ENCODE data around the gene C1R. TPM values are rescaled to one million over a fixed set of nuclear protein-coding genes. Genes with fewer than 3 reads are reported as not detected.
"Not testable (repeated sequence)": the region's sequence is repeated elsewhere in the genome, so short reads cannot be mapped to it uniquely, and the experiment has no call there.

The C1R gene
- polyA plus RNA-seq, 3 donors: 36.0 to 50.6 (median 45.8) TPM

DNA sequence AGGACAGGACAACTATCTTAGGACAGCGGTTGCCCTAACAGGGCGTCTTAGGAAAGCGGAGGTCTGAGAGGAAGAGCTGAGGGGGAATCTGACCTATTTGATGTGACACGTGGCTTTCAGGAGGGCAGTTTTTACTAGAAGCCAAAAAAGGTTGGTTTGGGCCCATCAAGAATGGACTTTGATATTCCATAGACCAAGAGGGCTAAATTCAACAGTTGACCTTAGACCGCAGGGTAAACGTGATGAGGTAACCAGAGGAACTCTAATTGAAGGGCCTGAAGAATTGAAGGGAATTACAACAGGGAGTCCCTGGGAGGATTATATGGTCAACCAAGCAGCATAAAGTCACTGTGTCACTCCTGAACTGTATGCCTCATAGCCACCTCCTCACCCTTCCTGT, 20.2 kb downstream of the C1R start:
- no peak for DNase-seq (ENCODE audit: low read depth in 3 of 3, low spot score in 2 of 3)

- DNase-seq (ENCODE audit: low read depth in 3 of 3, low spot score in 2 of 3): no peak
Measured at GRCh38 chr12:7069386-7069785, 22.9 kb downstream of the C1R start.

GRCh38 chr12:7068994-7069346, 23.3 kb downstream of the C1R start:
- DNase-seq (ENCODE audit: low read depth in 3 of 3, low spot score in 2 of 3): no peak

DNA sequence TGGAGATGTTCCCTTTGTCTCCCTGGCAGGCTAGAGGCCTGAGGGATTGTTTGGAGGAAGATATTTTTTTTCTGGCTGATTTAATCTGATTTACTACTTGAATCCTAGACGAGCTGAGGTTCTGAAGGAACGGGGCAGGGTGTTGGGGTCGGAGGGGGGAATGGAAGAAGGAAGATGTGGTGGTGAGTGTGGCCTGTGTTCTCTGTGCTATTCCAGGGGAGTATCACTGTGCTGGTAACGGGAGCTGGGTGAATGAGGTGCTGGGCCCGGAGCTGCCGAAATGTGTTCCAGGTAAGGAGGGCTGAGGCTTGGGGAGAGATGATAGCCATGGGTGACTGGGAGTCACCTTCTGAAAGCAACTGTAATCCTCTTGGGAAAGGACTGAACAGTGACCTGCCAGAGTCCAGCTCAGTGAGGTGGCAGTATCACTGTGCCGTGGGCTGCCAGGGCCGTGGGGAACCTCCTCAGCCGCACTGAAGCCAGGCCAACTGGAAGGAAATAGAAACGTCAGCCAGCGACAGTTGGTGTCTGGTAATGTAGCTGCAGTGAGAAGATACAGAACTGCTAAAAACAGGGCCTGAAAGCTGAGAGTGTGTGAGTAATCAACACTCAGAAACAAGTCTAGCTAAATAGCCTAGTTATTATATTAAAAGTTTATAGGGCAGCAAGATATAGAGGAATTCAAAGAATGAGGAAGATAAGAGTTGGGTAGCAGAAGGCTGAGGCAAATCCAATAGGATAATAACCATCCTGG, 23.8 kb downstream of the C1R start:
- no peak for DNase-seq (ENCODE audit: low read depth in 3 of 3, low spot score in 2 of 3)

- DNase-seq (ENCODE audit: low read depth in 3 of 3, low spot score in 2 of 3): no peak
Measured at GRCh38 chr12:7067096-7067495, 25.1 kb downstream of the C1R start.

DNA sequence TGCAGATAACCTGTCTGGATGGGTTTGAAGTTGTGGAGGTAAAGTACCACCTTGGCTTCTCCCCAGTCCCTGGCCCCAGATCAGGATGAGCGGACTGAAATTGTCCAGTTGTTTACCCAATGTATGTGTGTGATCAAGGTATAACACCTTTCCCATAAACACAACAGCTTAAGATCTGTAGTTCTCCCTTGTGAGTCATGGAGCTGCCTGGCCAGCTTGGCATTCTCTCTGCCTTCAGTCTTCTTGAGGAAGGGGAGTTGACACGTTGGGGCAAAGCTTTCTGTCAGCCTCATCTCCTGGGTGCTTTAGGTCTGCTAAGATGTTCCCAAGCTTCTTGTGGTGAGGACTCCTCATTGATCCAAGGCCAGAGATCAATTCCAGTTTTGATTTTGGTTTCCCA, 25.6 kb downstream of the C1R start:
- DNase-seq (ENCODE audit: low read depth in 3 of 3, low spot score in 2 of 3): no peak

- DNase-seq (ENCODE audit: low read depth in 3 of 3, low spot score in 2 of 3): no peak
Measured at GRCh38 chr12:7065073-7065623, 27.1 kb downstream of the C1R start.

DNA sequence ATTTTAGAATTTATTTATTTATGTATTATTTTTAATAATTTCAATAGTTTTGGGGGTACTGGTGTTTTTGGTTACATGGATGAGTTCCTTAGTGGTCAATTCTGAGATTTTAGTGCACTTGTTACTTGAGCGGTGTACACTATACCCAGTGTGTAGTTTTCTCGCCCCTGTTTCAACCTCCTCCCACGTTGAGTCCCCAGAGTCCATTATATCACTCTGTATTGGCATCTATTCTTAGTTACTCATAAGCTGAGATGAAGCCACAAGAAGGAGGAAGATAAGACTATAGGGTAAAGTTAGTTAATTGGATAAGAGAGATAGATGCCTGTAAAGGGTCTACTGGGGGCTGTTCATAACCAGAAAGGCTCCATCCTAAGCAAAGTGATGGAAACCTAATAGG, 27.7 kb downstream of the C1R start:
- DNase-seq (ENCODE audit: low read depth in 3 of 3, low spot score in 2 of 3): no peak

DNA sequence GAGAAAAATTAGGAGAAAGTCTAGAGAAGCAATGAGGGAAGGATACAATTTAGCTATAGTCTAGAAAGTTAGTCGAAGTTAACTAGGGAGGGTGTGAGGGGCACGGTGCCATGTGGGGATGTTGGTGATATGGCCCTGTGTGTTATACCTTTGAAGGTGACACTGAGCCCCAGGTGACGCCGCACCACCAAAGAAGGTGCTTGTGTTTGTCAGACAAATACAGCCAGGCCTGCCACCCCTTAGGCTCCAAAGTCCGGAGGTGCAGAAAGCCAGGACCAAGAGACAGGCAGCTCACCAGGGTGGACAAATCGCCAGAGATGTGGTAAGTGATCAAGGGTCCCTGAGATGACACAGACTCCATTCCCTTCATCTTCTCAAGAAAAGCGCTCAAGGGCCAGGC, 30.6 kb downstream of the C1R start:
- no peak for DNase-seq (ENCODE audit: low read depth in 3 of 3, low spot score in 2 of 3)

- DNase-seq (ENCODE audit: low read depth in 3 of 3, low spot score in 2 of 3): no peak
Measured at GRCh38 chr12:7061138-7061537, 31.1 kb downstream of the C1R start.

DNA sequence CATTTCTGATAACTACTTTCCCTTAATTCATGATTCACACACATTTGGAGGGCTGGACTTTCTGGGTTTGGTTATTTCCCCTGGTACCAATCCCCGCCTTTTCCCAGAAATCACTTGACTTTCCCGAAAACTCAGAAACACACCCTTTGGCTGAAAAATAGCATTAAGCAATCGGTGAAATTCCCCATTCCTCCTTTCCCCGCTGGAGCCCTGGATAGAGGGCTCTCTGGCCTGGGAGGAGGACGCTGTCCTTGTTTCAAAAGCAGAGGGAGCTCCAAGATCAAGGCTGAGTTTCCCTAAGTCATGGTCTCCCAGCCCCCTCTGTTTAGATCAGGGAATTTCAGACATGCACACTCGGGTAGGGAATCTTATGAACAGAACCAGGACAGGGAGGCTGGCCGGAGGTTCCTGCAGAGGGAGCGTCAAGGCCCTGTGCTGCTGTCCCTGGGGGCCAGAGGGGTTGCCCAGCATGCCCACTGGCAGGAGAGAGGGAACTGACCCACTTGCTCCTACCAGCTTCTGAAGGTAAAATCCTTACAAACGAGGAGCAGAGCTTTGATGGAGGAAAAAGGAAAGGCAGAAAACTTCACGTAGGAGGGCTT, 31.8 kb downstream of the C1R start, which contains the start of gene C1S:
Gene C1S, plus strand, starts transcription at position 366 of the 602 bp plus-strand sequence. CDS start 1,195 bp downstream, outside the sequence.
- DNase-seq (ENCODE audit: low read depth in 3 of 3, low spot score in 2 of 3): peak; percentile 65 to 75 (median 71)

- no peak for DNase-seq (ENCODE audit: low read depth in 3 of 3, low spot score in 2 of 3)
Measured at GRCh38 chr12:7059780-7060179, 32.5 kb downstream of the C1R start.

DNA sequence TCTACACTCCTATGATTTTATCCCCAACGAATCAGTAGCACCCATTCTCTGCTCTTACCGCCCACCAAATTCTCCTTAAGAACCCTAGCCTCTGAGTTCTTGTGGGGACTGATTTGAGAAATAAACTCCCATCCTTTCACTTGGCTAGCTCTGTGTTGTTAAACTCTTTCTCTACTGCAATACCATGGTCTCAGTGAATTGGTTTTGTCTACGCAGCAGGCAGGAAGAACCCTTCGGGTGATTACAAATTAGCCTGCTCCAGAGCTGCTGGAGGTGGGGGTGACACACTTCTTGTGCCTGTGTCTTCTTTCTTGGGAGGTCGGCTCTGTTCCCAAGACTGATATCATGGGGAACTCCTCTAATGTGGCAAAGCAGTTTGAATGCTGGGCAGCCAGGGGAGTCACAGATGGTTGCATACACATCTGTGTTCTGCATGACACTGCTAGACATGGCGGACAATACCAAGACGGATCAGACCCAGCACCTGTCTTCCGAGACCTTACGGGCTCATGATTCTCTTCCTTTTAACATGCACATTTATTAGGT, 33.3 kb downstream of the C1R start:
- DNase-seq (ENCODE audit: low read depth in 3 of 3, low spot score in 2 of 3): no peak

DNA sequence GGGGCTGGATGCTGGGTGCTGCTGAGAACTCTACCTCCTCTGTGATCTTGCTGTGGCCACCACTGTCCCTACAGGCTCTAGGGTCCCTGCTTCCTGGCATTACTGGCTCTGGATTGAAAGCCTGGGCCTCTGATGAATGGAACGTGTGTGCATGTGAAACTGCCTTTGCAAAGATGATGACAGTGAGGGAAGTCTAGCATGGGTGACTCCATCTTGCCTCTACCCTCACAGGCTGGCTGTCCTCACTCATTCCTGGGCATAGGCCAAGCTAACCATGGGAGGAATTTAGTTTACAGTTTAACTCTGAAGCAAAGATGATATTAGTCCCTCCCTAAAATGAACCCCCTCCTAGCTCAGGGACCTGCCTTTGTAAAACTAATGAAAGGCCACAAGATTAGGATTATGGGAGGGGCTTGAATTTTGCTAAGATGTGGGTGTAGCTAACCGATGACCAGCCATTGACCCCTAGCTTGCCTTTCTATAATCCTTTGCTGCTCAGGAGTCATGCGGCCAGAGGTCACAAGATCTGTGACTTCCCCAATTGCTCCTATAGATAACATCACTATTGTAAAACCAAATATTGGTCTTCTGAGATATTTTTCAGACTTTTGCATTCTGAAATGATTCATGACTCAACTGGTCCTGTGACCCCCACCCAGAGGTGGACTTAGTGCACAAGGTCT, 33.9 kb downstream of the C1R start:
- no peak for DNase-seq (ENCODE audit: low read depth in 3 of 3, low spot score in 2 of 3)

GRCh38 chr12:7055736-7056135, 36.5 kb downstream of the C1R start:
- DNase-seq (ENCODE audit: low read depth in 3 of 3, low spot score in 2 of 3): not testable (repeated sequence)

DNA sequence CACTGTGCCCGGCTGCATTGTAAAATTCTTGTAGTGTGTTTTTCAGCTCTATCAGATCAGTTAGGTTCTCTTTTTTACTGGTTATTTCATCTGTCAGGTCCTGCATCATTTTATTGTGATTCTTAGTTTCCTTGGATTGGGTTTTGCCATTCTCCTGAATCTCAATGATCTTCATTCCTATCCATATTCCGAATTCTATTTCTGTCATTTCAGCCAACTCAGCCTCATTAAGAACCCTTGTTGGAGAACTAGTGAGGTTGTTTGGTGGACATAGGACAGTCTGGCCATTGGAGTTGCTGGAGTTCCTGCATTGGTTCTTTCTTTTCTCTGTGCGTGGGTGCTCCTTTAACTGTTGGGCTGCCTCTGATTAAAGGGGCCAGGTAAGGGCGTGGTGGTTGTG, 37.3 kb downstream of the C1R start:
- no peak for DNase-seq (ENCODE audit: low read depth in 3 of 3, low spot score in 2 of 3)

- DNase-seq (ENCODE audit: low read depth in 3 of 3, low spot score in 2 of 3): not testable (repeated sequence)
Measured at GRCh38 chr12:7049973-7050372, 42.3 kb downstream of the C1R start.

DNA sequence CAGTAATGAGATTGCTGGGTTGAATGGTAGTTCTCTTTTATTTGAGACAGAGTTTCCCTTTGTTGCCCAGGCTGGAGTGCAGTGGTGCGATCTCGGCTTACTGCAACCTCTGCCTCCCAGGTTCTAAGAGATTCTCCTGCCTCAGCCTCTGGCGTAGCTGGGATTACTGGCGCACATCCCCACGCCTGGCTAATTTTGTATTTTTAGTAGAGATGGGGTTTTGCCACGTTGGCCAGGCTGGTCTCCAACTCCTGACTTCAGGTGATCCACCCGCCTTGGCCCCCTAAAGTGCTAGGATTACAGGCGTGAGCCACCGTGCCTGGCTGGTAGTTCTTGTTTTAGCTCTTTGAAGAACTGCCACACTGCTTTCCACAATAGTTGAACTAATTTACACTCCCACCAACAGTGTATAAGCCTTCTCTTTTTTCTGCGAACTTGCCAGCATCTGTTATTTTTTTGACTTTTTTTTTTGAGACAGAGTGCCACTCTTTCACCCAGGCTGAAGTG, 42.7 kb downstream of the C1R start:
- not testable (repeated sequence) for DNase-seq (ENCODE audit: low read depth in 3 of 3, low spot score in 2 of 3)

GRCh38 chr12:7047306-7047705, 44.9 kb downstream of the C1R start:
- DNase-seq (ENCODE audit: low read depth in 3 of 3, low spot score in 2 of 3): no peak

DNA sequence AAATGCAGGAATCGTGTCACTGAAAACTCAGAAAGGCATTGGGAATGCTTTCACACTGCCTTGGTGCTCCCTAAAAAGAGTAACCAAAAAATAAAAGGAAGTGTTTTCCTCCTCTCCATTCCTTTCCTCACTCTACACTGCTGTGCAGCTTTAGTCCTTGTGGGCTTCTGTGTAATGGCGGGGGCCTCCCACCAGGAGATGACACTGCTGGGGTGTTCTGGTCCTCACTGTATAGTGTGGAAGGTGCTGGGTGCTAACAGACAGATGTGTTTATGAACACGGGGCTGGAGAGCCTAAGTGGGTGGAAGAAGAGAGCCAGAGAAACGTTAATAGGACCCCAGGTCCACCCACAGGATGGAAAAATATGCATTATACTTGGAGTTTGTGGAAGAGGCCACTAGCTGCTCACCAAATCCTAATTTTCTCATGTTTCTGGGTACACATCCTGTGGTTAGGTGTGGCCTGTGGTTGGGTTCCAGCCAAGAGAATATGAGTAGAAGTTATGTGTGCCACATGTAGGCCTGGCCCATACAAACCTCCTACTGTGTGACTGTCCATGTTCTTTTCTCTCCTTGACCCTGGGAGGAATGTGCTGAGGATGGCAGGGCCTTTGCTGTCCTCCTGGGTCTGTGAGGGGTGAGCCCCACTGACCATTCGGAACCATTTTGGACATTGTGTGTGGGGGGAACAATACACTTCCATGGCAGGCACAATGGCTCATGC, 45.7 kb downstream of the C1R start:
- no peak for DNase-seq (ENCODE audit: low read depth in 3 of 3, low spot score in 2 of 3)

All from right renal cortex interstitium (tissue), 3 donors.